ENCODE data around the gene PXDN. TPM values are rescaled to one million over a fixed set of nuclear protein-coding genes. Genes with fewer than 3 reads are reported as not detected.
"Not testable (repeated sequence)": the region's sequence is repeated elsewhere in the genome, so short reads cannot be mapped to it uniquely, and the experiment has no call there.

Gene PXDN
- total RNA-seq, 2 experiments from 2014 or later, result 1.3 to 1.4 TPM

GRCh38 chr2:1621976-1622375, 122.3 kb downstream of the PXDN start:
- POLR2A ChIA-PET, CTCF ChIA-PET: not testable (repeated sequence)

- POLR2A ChIA-PET, result no interaction called here
- CTCF ChIA-PET, result no interaction called here
Measured at GRCh38 chr2:1621501-1621900, 122.8 kb downstream of the PXDN start.

GRCh38 chr2:1621041-1621440, 123.3 kb downstream of the PXDN start:
- CTCF ChIA-PET, result no interaction called here
- POLR2A ChIA-PET, result no interaction called here

- ChIA-PET POLR2A (no interaction called here), CTCF (no interaction called here)
Measured at GRCh38 chr2:1620081-1620480, 124.2 kb downstream of the PXDN start.

GRCh38 chr2:1619556-1619955, 124.8 kb downstream of the PXDN start:
- CTCF ChIA-PET, result no interaction called here

GRCh38 chr2:1618974-1619373, 125.3 kb downstream of the PXDN start:
- ChIA-PET CTCF (no interaction called here), POLR2A (no interaction called here)

More at GRCh38 chr2:1619556-1619955, 124.8 kb downstream of the PXDN start:
- POLR2A ChIA-PET, result no interaction called here

- CTCF ChIA-PET, result no interaction called here
- POLR2A ChIA-PET, result no interaction called here
Measured at GRCh38 chr2:1618191-1618961, 125.9 kb downstream of the PXDN start.

GRCh38 chr2:1617425-1618021, 126.8 kb downstream of the PXDN start:
- ChIA-PET CTCF (no interaction called here), POLR2A (no interaction called here)

GRCh38 chr2:1614564-1614963, 129.8 kb downstream of the PXDN start:
- POLR2A ChIA-PET, result no interaction called here
- CTCF ChIA-PET, result no interaction called here

GRCh38 chr2:1613731-1614354, 130.5 kb downstream of the PXDN start:
- CTCF ChIA-PET, result no interaction called here

GRCh38 chr2:1613078-1613445, 131.3 kb downstream of the PXDN start:
- CTCF ChIA-PET, result no interaction called here
- POLR2A ChIA-PET, result no interaction called here

More at GRCh38 chr2:1613731-1614354, 130.5 kb downstream of the PXDN start:
- POLR2A ChIA-PET, result no interaction called here

GRCh38 chr2:1612391-1613077, 131.8 kb downstream of the PXDN start:
- ChIA-PET CTCF (no interaction called here), POLR2A (no interaction called here)

GRCh38 chr2:1611886-1612285, 132.4 kb downstream of the PXDN start:
- POLR2A ChIA-PET, result no interaction called here
- CTCF ChIA-PET, result no interaction called here

- POLR2A ChIA-PET, result no interaction called here
- CTCF ChIA-PET, result no interaction called here
Measured at GRCh38 chr2:1610096-1610485, 134.2 kb downstream of the PXDN start.

GRCh38 chr2:1609485-1610095, 134.7 kb downstream of the PXDN start:
- CTCF ChIA-PET, result no interaction called here
- POLR2A ChIA-PET, result no interaction called here

GRCh38 chr2:1609040-1609439, 135.3 kb downstream of the PXDN start:
- POLR2A ChIA-PET, result no interaction called here
- CTCF ChIA-PET, result no interaction called here

GRCh38 chr2:1607971-1608688, 136.2 kb downstream of the PXDN start:
- POLR2A ChIA-PET, result no interaction called here
- CTCF ChIA-PET, result no interaction called here

GRCh38 chr2:1607236-1607920, 136.9 kb downstream of the PXDN start:
- ChIA-PET CTCF (no interaction called here), POLR2A (no interaction called here)

- ChIA-PET POLR2A (no interaction called here), CTCF (no interaction called here)
Measured at GRCh38 chr2:1606421-1607235, 137.7 kb downstream of the PXDN start.
